Ascending aorta (tissue), 2 donors: Measurements from ENCODE around the gene GSN. TPM values are rescaled to one million over a fixed set of nuclear protein-coding genes. Genes with fewer than 3 reads are reported as not detected.

Experiments
- DNase-seq, 2 donors: peaks; one replicate each; pipeline ENCODE4 v3.0.0-alpha.2; 2019; ENCODE audit warnings: low spot score in 2 of 2
- H3K27ac ChIP-seq, 2 donors: fragments of 200-600 bp; sonication (generic); one replicate each; pipeline ENCODE4 v1.5.1; 2016 to 2017; ENCODE audit warnings: mild to moderate bottlenecking in 1 of 2
- H3K27me3 ChIP-seq: fragments of 200-600 bp; sonication (generic); one replicate; pipeline ENCODE4 v1.5.1; 2017
- H3K36me3 ChIP-seq, 2 donors: fragments of 200-600 bp; sonication (generic); one replicate each; pipeline ENCODE4 v1.5.1; 2016
- H3K4me1 ChIP-seq, 2 donors: fragments of 200-600 bp; sonication (generic); one replicate each; pipeline ENCODE4 v1.5.1; 2016 to 2017; ENCODE audit warnings: mild to moderate bottlenecking in 1 of 2
- H3K4me3 ChIP-seq, 2 donors: fragments of 200-600 bp; sonication (generic); one replicate each; pipeline ENCODE4 v1.5.1; 2016 to 2017; ENCODE audit warnings: mild to moderate bottlenecking in 1 of 2
- H3K9me3 ChIP-seq, 2 donors: fragments of 200-600 bp; sonication (generic); one replicate each; pipeline ENCODE4 v1.5.1; 2016
- CTCF ChIP-seq, 3 experiments: fragments of 200-600 bp in 2 of 3; fragments of 450-650 bp in 1 of 3; sonication (generic) in 2 of 3; IDR thresholded peaks; one replicate each; pipeline ENCODE4 v1.5.1; 2016 to 2019; ENCODE audit warnings: antibody characterized with exemption in 3 of 3, mild to moderate bottlenecking in 1 of 3, moderate library complexity in 1 of 3
- intact Hi-C: fragments of 100-400 bp; cut with DNase I; formaldehyde crosslinking; loops from one replicate; pipeline ENCODE4 v1.15.1; 2023
- total RNA-seq: library from RNA; depleted of rRNA; stranded (reverse); fragments of >200 nt; gene quantifications from one replicate; pipeline ENCODE4 v1.1.0, GENCODE V29; 2016

Gene GSN
- total RNA-seq, 1 donor from 2014 or later: 3,012 TPM

- peak overlapping the region; percentile 92 to 99 for H3K27ac ChIP-seq
- H3K27me3 ChIP-seq: no peaks in the 10 kb centered on the region
- intact Hi-C loops: no loop called here
- H3K4me3 ChIP-seq: no peak overlapping the region
- H3K4me1 ChIP-seq: peaks cover 49 to 90% of the 10 kb centered on the region in 2 donors
- TF ChIP-seq CTCF (IDR thresholded peaks at IDR 0.05): no peak
- DNase-seq: no peak
- H3K9me3 ChIP-seq: no peaks in the 10 kb centered on the region
- H3K36me3 ChIP-seq: peaks cover 12 to 20% of the 10 kb centered on the region in 2 donors
Observed at GRCh38 chr9:121292051-121292450, 24.1 kb downstream of the GSN start.

- Histone ChIP-seq H3K4me1 (peaks cover 47 to 91% of the 10 kb centered on the region in 2 donors), H3K9me3 (no peaks in the 10 kb centered on the region), H3K36me3 (peaks cover 11 to 19% of the 10 kb centered on the region in 2 donors), H3K4me3 (no peak overlapping the region), H3K27me3 (no peaks in the 10 kb centered on the region), H3K27ac (peak overlapping the region; percentile 92 to 99)
- TF ChIP-seq CTCF (IDR thresholded peaks at IDR 0.05): no peak
- intact Hi-C loops: no loop called here
- DNase-seq: no peak
Observed at GRCh38 chr9:121292801-121293241, 24.9 kb downstream of the GSN start.

GRCh38 chr9:121294151-121294743 is 26.3 kb downstream of the GSN start:
- peaks cover 40 to 91% of the 10 kb centered on the region in 2 donors for H3K4me1 ChIP-seq
- peak overlapping the region; percentile 2 to 20 for H3K4me3 ChIP-seq
- no peaks in the 10 kb centered on the region for H3K27me3 ChIP-seq
- peaks cover 4 to 9% of the 10 kb centered on the region in 2 donors for H3K36me3 ChIP-seq
- intact Hi-C loops: no loop called here
- peak overlapping the region; percentile 92 to 99 for H3K27ac ChIP-seq
- no peaks in the 10 kb centered on the region for H3K9me3 ChIP-seq
- DNase-seq: no peak
- no peak for TF ChIP-seq CTCF (IDR thresholded peaks at IDR 0.05)

GRCh38 chr9:121294866-121295661 is 27.1 kb downstream of the GSN start:
- intact Hi-C loops: no loop called here

GRCh38 chr9:121295662-121296191 is 27.8 kb downstream of the GSN start:
- Histone ChIP-seq H3K4me1 (peaks cover 35 to 78% of the 10 kb centered on the region in 2 donors), H3K27me3 (no peaks in the 10 kb centered on the region), H3K36me3 (peaks cover 4 to 13% of the 10 kb centered on the region in 2 donors), H3K9me3 (no peaks in the 10 kb centered on the region), H3K4me3 (peak overlapping the region in 1 of 2 donors; percentile 0), H3K27ac (peak overlapping the region; percentile 92 to 99)
- no peak for TF ChIP-seq CTCF (IDR thresholded peaks at IDR 0.05)
- no peak for DNase-seq
- intact Hi-C loops: no loop called here

More at GRCh38 chr9:121294866-121295661, 27.1 kb downstream of the GSN start:
- H3K36me3 ChIP-seq: peaks cover 4 to 9% of the 10 kb centered on the region in 2 donors
- peak in 1 of 2 donors; percentile 79 for DNase-seq
- peaks cover 36 to 83% of the 10 kb centered on the region in 2 donors for H3K4me1 ChIP-seq
- peak overlapping the region; percentile 92 to 99 for H3K27ac ChIP-seq
- no peaks in the 10 kb centered on the region for H3K27me3 ChIP-seq
- H3K4me3 ChIP-seq: peak overlapping the region in 1 of 2 donors; percentile 5
- H3K9me3 ChIP-seq: no peaks in the 10 kb centered on the region
- TF ChIP-seq CTCF (IDR thresholded peaks at IDR 0.05): no peak
